ENCODE results near the gene XG.
A peak's percentile ranks its signal among the peaks of the same experiment; 100 is the strongest.
"Not testable (repeated sequence)": the region's sequence is repeated elsewhere in the genome, so short reads cannot be mapped to it uniquely, and the experiment has no call there.

Gene XG

GRCh38 chrX:2751874-2752300 is at the start of gene XG:
XG (plus strand) TSS chrX:2752040; CDS start chrX:2752275, 235 bp downstream.
- DNase-seq (ENCODE audit: low read depth), result not testable (repeated sequence)

- no peak for DNase-seq (ENCODE audit: low read depth)
Measured at GRCh38 chrX:2703991-2704369, 47.9 kb upstream of the XG start.

- DNase-seq (ENCODE audit: low read depth), result no peak
Measured at GRCh38 chrX:2705046-2705832, 46.6 kb upstream of the XG start.

GRCh38 chrX:2707334-2707760 is 44.5 kb upstream of the XG start:
- peak; percentile 79 for DNase-seq (ENCODE audit: low read depth)

GRCh38 chrX:2708021-2708420 is 43.8 kb upstream of the XG start:
- DNase-seq (ENCODE audit: low read depth), result no peak

- DNase-seq (ENCODE audit: low read depth), result no peak
Measured at GRCh38 chrX:2708592-2709188, 43.1 kb upstream of the XG start.

GRCh38 chrX:2709556-2709955 is 42.3 kb upstream of the XG start:
- DNase-seq (ENCODE audit: low read depth), result no peak

GRCh38 chrX:2710041-2710840 is 41.6 kb upstream of the XG start:
- DNase-seq (ENCODE audit: low read depth), result peak; percentile 85

- DNase-seq (ENCODE audit: low read depth), result no peak
Measured at GRCh38 chrX:2711441-2711840, 40.4 kb upstream of the XG start.

- DNase-seq (ENCODE audit: low read depth), result no peak
Measured at GRCh38 chrX:2712428-2712827, 39.4 kb upstream of the XG start.

GRCh38 chrX:2712890-2713840 is 38.7 kb upstream of the XG start:
- no peak for DNase-seq (ENCODE audit: low read depth)

- no peak for DNase-seq (ENCODE audit: low read depth)
Measured at GRCh38 chrX:2714551-2714950, 37.3 kb upstream of the XG start.

- DNase-seq (ENCODE audit: low read depth), result no peak
Measured at GRCh38 chrX:2715066-2715600, 36.7 kb upstream of the XG start.

GRCh38 chrX:2717312-2717711 is 34.5 kb upstream of the XG start:
- no peak for DNase-seq (ENCODE audit: low read depth)

GRCh38 chrX:2718821-2719220 is 33.0 kb upstream of the XG start:
- no peak for DNase-seq (ENCODE audit: low read depth)

GRCh38 chrX:2719774-2720447 is 31.9 kb upstream of the XG start:
- DNase-seq (ENCODE audit: low read depth), result no peak

- DNase-seq (ENCODE audit: low read depth), result no peak
Measured at GRCh38 chrX:2723286-2723879, 28.5 kb upstream of the XG start.

- DNase-seq (ENCODE audit: low read depth), result peak; percentile 67
Measured at GRCh38 chrX:2727264-2727663, 24.6 kb upstream of the XG start.

- no peak for DNase-seq (ENCODE audit: low read depth)
Measured at GRCh38 chrX:2732076-2732475, 19.8 kb upstream of the XG start.

- no peak for DNase-seq (ENCODE audit: low read depth)
Measured at GRCh38 chrX:2732649-2733048, 19.2 kb upstream of the XG start.

GRCh38 chrX:2733286-2733685 is 18.6 kb upstream of the XG start:
- DNase-seq (ENCODE audit: low read depth), result no peak
